Medulla oblongata (tissue), 1 donor: ENCODE measurements around the gene PIK3C2G.
"Not testable (repeated sequence)": the region's sequence is repeated elsewhere in the genome, so short reads cannot be mapped to it uniquely, and the experiment has no call there.

Experiments used
- DNase-seq: peaks from one replicate; pipeline ENCODE4 v3.0.0-alpha.2; 2015; ENCODE audit errors: extremely low spot score

PIK3C2G gene

GRCh38 chr12:18632848-18633247 is 371.5 kb downstream of the PIK3C2G start:
- DNase-seq = no peak

GRCh38 chr12:18634382-18634781 is 373.1 kb downstream of the PIK3C2G start:
- DNase-seq = no peak

GRCh38 chr12:18640321-18640955 is 379.1 kb downstream of the PIK3C2G start:
- no peak for DNase-seq

- no peak for DNase-seq
These were observed 382.4 kb downstream of the PIK3C2G start for GRCh38 chr12:18643681-18644080.

GRCh38 chr12:18644564-18644963 is 383.2 kb downstream of the PIK3C2G start:
- no peak for DNase-seq

- DNase-seq = no peak
These were observed 385.1 kb downstream of the PIK3C2G start for GRCh38 chr12:18646286-18646890.

GRCh38 chr12:18651525-18651924 is 390.2 kb downstream of the PIK3C2G start:
- no peak for DNase-seq

- DNase-seq = no peak
These were observed 391.3 kb downstream of the PIK3C2G start for GRCh38 chr12:18652596-18652995.

GRCh38 chr12:18653465-18653864 is 392.1 kb downstream of the PIK3C2G start:
- no peak for DNase-seq

- DNase-seq = no peak
These were observed 394.0 kb downstream of the PIK3C2G start for GRCh38 chr12:18655351-18655750.

- DNase-seq = no peak
These were observed 396.9 kb downstream of the PIK3C2G start for GRCh38 chr12:18658179-18658578.

- DNase-seq = no peak
These were observed 397.5 kb downstream of the PIK3C2G start for GRCh38 chr12:18658829-18659228.

- DNase-seq = no peak
These were observed 414.8 kb downstream of the PIK3C2G start for GRCh38 chr12:18676141-18676540.

- no peak for DNase-seq
These were observed 415.8 kb downstream of the PIK3C2G start for GRCh38 chr12:18676996-18677588.

GRCh38 chr12:18681818-18682217 is 420.5 kb downstream of the PIK3C2G start:
- no peak for DNase-seq

- no peak for DNase-seq
These were observed 422.2 kb downstream of the PIK3C2G start for GRCh38 chr12:18683327-18684013.

GRCh38 chr12:18684430-18684829 is 423.1 kb downstream of the PIK3C2G start:
- DNase-seq = no peak

- no peak for DNase-seq
These were observed 428.5 kb downstream of the PIK3C2G start for GRCh38 chr12:18689771-18690170.

GRCh38 chr12:18690653-18691052 is 429.3 kb downstream of the PIK3C2G start:
- no peak for DNase-seq

GRCh38 chr12:18693986-18694385 is 432.7 kb downstream of the PIK3C2G start:
- not testable (repeated sequence) for DNase-seq

- DNase-seq = no peak
These were observed 435.8 kb downstream of the PIK3C2G start for GRCh38 chr12:18696971-18697602.
